Fibroblast of skin of left biceps (primary cell): ENCODE data around the gene RGS9.
A peak's percentile ranks its signal among the peaks of the same experiment; 100 is the strongest.
"Not testable (repeated sequence)": the region's sequence is repeated elsewhere in the genome, so short reads cannot be mapped to it uniquely, and the experiment has no call there.

ENCODE experiments used
- DNase-seq, 2 experiments: peaks; one replicate each; pipeline ENCODE4 v3.0.0-alpha.2; 2013; ENCODE audit warnings: low read depth in 2 of 2

RGS9 gene

DNA sequence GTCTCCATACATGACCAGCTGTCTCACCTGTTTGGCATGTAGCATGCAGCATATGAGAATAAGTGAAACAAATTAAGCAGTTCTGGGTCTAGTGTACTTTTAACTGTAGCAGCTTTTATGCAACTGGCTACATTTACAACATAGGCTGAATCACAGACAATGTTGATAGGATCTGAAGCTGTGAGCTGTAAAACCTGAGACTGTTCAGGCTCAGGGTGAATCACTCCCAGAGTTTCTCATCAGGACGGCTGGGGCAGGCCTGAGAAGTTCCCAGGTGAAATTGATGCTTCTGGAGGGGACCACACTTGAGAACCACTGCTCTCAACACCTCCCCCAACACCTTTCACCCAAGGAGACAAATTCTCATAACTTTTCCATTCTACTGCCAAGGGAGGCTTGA lies 70.3 kb downstream of the RGS9 start:
- DNase-seq: not testable (repeated sequence)

DNA sequence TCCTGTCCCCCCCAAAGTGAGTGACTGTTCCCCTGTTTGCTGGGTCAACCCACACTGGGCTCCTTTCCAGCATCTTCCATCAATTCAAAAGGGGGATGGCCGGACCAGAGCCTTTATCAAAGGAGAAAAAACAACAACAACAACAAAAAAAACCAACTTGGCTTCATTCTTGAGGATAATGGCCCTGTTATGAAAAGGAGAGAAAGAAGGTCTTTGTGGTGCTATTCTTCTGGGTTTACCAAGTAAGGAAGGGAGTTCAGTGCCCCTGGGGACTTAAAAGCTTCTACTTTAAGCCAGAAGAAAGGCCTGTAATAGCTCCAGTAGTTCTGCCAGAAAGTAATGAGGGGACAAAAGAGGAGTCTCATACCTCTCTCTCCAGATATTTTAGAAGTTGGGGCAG lies 71.5 kb downstream of the RGS9 start:
- DNase-seq: no peak

DNA sequence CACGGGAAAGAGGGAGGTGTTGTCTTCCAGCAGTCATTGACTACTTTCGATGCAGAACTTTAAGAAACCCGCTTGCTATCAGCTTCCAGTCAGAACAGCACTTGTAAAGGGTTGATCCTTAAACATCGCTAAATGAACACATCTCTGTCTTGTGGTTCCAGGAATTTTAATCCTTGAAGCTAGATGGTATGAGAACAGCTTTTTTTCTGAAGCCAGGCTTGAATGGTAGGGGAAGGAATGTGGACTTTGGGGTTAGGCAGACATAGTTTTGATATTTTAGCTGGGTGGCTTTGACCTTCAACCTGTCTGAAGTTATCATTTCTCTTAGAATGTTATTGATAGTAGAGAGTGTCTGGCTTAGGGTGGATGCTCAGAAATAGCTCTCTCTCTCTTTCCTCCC lies 81.1 kb downstream of the RGS9 start:
- no peak for DNase-seq

DNA sequence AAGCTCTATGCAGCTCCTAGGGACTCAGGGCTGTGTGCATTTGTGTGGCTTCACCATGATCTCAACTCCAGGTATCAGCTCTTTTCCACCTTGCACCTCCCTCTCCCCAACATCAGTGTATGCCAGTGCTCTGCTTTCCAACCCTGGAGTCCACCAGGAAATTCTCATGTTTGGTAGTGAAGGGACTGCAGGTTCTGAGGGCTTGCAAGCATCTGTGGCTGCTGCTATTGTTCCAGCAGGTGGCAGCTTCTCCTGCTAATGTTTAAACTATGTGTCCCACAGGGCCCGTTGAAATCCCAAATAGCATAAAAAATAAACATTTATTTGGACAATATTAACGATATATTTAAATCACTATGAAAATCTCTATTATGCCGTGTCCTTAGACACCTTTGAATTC lies 82.0 kb downstream of the RGS9 start:
- DNase-seq: no peak

DNA sequence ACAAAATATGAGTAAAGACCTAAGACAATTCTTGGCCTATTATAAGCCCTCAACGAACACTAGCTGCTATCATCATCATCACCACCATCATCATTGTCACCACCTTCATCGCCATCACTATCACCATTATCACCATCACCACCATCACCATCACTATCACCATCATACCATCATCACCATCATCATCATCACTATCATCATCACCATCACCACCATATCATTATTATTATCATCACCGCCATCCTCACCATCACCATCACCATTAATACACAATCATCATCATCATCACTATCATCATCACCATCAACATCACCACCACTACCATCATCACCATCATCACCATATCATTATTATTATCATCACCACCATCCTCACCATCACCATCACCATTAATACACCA lies 82.5 kb downstream of the RGS9 start:
- DNase-seq: no peak

DNA sequence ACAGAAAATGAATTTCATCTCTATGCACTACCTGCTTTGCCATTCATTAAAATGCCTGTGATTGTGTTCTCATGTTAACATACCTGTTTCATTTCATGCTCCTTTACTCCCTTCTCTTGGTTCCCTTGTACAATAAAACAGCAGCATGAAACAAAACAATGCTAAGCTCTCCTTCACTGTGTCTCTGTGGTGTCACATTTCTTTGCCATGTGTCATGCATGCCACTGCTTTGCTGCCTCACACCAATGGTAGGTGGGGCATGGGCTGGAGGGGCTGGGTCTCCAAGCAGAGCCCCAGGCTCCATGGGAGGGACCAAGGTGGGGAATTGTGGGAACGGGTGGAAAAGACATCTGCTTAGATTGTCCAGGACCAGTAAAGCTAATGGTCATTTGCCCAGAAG lies 83.6 kb downstream of the RGS9 start:
- DNase-seq: peak in 1 of 2 experiments; percentile 12

DNA sequence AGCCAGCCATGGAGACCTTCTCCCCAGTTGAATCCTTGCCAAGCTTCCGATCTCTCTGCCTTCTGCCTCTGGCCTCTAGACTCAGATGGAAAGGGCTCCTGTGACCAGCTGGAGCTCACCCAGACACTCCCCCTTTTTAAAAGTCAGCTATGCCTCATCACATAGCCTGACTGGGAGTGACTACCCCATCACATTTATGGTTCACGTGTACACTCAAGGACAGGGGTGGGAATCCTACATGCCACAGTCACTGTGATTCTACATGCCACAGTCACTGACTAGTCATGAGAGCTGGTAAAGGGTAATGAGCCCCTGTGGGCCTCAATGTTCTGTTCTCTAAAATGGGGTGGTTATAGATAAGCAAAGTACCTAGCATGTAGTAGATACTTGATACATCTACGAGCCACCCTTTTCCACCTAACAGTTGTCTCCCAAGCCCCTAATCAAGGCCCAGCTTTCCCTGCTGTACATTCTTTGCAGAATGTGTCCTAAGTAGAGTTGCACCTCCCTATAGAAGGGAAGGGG lies 85.1 kb downstream of the RGS9 start:
- no peak for DNase-seq

DNA sequence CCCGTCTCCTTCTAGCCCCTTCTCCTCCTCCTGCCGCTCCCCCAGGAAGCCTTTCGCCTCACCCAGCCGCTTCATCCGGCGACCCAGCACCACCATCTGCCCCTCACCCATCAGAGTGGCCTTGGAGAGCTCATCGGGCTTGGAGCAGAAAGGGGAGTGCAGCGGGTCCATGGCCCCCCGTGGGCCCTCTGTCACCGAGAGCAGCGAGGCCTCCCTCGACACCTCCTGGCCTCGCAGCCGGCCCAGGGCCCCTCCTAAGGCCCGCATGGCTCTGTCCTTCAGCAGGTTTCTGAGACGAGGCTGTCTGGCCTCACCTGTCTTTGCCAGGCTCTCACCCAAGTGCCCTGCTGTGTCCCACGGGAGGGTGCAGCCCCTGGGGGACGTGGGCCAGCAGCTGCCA lies 87.9 kb downstream of the RGS9 start:
- no peak for DNase-seq

DNA sequence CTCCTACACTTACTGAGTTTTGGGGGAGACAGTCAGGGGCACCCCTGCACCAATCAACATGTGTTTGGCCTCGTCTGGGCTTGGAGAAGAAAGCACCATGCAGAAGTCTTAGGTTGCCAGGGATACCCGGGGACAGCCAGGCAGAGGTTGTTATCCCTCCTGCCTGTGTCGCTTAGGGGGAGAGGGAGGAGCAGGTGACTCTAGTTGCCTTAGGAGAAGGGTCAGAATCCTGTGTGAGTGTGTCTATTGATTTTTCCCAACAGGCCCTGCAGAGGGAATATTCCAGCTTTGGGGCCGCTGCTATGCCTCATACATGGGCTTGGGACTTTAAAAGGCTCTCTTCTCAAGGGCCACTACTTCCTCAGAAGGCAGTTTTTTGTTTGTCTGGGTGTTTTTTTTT lies 89.1 kb downstream of the RGS9 start:
- DNase-seq: no peak

DNA sequence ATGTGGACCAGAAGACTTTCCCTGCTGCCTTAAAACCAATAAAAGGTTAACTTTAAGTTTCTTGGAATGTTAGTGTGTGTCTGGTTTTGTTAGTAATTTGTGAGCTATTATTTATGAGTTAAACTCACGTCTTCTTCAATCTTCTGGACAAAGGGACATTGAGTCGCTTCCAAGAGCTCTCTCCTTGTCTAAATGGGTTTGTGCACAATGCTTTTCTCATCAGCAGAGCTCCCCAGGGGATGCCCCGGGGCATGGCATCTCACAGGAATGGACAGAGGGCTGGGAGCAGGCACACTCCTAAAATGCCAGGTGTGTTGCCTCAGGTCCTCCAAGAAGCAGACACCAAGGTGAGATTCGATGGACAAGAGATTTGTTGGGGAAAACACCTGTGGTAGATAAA lies 90.5 kb downstream of the RGS9 start:
- DNase-seq: no peak

DNA sequence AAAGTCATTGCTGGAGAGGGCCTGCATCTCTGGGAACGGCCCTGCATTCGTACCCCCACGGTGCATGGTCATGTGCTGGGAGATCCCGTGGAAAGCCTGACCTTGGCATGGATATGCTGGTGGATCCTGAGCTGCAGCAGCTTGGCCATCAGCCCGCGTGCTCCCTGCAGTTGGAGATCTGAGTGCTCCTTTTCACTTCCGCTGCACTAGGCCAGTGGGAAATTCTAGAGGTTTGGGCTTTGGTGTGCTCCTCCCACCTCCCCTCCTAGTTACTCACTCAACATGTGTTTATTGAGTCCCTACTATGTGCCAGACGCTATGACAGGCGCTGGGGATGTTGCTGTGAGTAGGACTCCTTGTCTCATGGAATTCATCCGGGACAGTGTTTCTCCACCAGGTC lies 91.1 kb downstream of the RGS9 start:
- DNase-seq: no peak

DNA sequence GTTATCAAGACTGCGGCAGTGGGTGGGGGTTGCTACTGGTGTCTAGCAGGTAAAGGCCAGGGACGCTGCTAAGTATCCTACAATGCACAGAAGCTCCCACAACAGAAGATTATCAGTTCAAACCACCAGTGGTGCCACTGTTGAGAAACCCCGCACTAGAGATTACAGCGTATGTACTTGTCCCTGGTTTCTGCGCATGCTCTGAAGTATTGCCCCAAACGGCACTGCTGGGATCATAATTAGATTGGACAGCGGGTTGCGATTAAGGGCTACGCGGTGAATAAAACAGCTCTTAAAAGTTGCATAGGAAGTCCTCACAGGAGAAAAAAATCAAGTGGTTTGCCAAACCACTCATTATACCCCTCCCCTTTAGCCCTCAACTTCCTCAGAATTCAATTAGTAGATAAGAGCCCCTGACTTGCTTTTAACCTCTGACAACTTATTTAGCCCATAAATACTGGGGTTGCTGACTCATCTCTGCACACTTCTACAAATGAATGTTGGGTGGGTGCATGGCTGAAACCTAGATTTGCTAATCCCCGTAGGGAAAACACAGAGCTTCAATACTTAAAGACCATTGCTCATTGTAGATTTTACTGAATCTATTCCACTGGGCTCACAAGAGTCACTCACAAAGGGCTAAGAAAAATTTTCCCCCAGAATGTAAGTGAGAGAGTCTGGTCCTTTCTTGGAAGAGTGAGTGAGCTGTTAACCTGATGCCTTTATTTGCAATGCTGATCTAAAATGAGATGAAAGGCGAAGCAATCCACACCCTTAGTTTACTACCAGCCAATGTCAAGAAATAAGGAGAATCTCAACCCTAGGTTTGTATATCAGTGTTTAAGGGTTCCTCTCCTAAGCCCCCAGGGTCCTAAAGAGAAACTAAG lies 91.8 kb downstream of the RGS9 start:
- DNase-seq: peak in 1 of 2 experiments; percentile 18

DNA sequence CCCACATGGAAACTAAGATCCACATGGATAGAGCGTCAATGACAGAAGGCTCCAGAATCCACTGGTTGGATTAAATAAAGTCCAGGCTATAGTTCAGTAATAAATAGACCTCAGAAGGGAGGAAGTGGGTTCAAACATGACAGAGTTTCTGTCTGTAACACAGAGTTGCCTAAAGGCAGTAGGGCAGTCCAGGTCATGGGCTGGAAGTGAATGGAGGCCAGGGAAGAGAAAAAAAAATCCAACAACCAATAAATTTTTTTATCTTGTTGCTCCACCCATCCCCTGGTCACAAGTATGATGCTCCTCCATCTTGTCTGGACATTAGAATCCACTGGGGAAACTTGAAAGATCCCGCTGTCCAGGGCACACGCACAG lies 92.4 kb downstream of the RGS9 start:
- no peak for DNase-seq

DNA sequence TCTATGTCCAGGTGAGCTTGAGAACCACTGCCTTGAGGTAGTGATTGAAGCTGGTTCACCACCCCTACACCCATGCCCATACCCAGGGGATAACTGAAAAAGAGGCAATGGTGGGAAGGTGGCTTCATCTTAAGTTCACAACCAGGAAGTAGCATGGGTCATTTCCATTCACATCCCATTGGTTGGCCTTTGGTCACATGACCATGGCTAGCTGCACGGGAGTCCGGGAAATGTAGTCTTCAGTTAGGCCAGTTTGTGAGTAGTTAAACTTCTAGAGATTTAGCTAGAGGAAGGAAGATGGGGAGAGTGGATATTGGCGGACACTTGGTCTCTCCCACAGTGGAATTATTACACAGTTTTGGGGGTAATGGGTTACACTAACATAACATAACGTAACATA lies 92.9 kb downstream of the RGS9 start:
- DNase-seq: no peak

DNA sequence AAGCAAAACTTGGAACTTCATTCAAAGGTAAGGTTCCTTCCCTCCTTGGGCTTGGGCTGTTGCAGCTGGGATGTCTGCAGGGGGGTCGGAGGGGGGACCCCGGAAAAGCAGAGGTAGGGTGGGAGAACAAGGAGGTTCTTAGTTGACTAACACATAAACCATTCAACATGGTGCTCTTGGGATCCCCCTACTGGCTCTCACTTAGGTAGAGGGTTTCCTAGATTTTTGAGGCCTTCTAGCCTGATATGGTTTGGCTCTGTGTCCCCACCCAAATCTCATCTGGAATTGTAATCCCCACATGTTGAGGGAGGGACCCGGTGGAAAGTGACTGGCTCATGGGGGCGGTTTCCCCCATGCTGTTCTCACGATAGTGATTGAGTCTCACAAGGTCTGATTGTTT lies 93.9 kb downstream of the RGS9 start:
- no peak for DNase-seq

DNA sequence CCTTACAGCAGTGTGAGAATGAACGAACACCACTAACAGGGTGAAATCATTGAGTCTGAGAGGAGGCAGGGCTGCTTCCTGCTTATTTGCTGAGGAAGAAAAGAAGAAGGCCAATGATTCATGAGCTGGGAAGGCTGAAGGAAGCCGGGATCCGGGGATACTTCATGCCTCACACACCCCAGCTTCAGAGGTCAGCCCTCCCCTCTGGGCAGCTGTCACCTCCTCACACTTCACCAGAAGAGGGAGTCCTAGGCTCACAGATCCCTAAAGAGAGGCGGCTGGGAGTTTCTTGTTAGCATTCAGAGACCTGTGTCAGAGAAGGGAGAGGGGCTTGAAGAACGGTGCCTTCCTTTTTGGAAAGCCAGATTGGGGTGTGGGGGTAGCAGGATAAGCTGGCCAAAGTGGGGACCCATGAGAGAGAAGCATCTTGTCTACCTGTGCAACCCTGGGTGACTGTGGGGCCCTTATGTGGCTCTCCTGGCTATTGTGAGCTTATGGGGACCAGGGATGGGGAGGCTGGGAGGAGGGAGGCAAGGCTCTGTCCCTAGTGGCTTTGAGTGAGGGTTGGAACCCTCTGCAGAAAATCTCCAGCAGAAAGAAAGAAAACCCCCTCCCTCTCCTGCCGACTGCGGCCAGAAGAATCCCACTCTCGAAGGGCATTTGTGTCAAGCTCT lies 94.6 kb downstream of the RGS9 start:
- peak; percentile 48 to 60 for DNase-seq

DNA sequence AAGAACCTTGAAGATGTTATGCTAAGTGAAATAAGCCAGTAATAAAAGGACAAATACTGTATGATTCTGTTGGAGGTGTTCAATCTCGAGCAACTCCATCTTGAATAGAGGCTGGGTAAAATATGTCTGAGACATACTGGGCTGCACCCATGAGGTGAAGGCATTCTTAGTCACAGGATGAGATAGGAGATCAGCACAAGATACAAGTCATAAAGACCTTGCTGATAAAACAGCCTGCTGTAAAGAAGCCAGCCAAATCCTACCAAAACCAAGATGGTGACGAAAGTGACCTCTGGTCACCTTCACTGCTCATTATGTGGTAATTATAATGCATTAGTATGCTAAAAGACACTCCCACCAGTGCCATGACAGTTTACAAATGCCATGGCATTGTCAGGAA lies 98.1 kb downstream of the RGS9 start:
- DNase-seq: no peak

DNA sequence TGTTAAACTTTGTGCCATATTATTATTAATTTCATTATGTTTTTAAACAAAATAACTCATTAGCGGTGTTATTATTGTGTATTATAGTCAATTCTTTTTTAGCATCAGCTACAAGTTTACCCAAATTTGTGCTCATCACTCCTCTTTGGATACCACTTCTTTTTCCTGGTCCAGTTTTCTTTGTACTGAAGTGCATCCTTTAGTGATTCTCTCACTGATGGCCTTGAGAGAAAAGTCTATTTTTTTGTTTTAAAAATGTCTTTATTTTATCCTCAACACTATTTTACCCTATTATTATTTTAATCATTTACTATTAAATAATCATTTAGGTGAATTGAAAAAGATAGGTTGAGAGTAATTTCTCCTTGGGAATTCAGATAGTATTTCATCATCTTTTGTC lies 99.2 kb downstream of the RGS9 start:
- DNase-seq: no peak

DNA sequence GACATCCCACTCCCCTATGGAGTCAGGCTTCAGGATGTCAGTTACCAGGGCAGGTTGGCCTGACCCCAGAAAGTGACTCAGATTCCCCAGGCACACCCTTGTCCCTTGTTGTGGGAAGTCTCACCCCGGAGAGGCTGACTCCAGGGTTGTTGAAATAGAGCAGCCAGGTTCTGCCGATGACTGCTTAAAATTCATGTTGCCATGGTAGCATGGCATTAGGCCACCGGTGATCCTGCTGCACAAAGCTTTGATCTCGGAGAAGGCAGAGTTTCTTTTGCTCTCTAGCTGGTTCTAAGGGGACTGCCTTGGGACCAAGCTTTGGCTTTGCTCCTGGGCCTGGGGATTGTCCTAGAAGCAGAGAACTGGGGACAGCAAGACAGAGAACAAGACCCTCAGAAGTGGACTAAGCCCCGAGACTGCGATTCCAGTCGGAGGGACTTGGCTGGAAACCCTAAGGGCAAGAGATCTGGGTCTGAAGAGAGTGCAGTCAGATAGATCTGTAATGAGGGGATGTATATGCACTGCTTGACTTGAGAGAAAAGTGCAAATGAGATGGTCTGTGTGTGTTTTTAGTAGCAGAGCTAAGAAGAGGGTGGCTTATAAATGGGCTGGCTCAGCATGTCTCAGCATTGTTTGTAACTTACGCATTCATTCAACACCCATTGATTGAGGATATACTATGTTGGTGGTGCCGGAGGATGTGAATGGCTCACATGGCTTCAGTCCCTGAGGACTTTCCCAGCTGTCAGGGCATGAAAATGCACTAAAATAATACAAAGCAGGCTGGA lies 106.9 kb downstream of the RGS9 start:
- DNase-seq: no peak

DNA sequence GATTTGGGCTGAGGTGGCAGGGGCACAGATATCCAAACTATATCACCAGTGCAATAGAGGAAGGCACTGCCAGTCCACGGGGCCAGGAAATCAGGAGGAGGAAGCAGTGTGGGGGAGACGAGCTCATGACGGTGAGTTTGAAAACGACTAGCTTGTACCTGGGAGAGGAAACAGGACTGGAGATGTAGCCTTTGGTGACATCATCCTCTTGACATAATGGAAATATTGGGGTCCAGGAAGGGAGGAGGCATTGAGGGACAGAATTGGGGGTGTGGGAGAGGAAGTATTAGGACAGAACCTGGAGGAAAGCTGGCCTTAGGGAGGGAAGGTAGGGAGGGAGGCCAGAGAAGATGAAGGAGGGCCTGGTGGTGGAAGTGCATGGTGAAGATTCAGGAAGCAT lies 109.1 kb downstream of the RGS9 start:
- DNase-seq: no peak

DNA sequence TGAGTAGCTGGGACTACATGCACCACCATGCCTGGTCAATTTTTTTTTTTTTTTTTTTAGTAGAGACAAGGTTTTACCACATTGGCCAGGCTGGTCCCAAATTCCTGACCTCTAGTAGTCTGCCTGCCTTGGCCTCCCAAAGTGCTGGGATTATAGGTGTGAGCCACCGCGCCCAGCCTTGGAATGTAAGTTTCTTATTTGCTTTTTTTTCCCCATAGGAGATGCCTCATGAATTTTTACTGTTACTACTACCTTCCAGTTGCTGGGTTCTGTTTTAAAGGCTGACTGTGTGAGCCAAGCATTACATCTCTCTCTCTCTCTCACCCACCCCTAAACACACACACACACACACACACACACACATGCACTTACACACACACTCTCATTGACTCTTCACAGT lies 112.6 kb downstream of the RGS9 start:
- DNase-seq: no peak

DNA sequence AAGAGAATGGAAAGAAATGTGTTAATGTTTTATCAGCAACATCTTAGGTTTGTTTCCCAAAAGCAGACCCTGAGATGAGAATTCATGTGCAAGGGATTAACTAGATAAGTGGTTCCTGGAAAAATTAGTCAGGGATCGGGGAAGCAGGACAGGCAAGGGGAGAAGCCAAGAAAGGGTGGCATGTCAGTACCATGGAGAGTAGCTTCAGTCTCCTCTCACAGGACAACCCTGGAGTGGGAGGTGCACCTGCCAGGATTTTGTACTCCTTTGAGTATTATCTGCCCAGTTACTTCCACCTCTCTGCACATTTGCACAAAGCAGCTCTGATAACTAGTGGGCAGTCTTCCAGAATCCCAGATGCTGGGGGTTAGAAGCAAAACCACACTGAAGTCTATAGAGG lies 117.0 kb downstream of the RGS9 start:
- no peak for DNase-seq
